Amniotic stem cell (primary cell): Measurements from ENCODE around the gene ADCY3.

ENCODE experiments used
- DNase-seq: peaks from one replicate; lab custom pipeline; 2025; lab: John Stamatoyannopoulos, UW

ADCY3 gene

DNA sequence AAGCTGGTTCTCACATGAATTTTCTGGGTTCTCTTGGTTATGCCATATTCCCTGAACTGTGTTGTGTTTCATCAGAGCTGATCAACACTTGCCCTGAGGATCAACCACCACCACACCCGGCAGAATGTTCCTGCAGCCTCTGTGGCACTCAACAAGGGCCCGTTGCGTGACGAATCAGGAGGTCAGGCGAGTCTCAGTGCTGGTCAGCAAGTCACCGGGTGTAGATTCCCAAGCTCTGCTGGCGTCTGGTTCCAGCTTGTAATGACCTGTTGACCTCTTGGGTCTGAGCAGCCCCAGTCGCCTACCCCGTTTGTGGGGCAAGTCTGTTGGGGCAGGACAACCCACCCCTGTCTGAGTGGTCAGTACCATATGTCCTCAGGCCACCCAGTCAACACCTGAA, 46.0 kb downstream of the ADCY3 start:
- no peak for DNase-seq

DNA sequence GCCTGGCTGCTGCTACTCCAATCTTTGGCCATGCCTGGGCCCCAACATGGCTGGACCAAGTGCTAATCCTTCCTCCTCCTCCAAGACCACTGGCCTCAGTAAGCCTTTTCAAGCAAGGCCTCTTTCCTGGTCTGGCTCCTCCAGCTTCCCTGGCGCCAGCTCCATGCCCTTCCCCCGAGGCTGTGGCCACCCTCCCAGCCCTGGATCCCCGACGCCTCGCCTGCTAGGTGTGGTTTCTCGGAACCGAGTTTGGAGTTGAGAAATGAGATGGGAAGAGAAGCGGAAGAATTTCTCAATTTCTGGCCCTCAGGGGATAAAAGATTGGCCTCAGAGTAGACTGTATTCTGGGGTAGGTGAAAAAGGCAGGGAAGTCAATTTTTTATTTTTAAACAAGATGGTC, 46.4 kb downstream of the ADCY3 start:
- no peak for DNase-seq

- no peak for DNase-seq
Measured at GRCh38 chr2:24872344-24873115, 47.5 kb downstream of the ADCY3 start.

GRCh38 chr2:24871852-24872333, 48.1 kb downstream of the ADCY3 start:
- no peak for DNase-seq

DNA sequence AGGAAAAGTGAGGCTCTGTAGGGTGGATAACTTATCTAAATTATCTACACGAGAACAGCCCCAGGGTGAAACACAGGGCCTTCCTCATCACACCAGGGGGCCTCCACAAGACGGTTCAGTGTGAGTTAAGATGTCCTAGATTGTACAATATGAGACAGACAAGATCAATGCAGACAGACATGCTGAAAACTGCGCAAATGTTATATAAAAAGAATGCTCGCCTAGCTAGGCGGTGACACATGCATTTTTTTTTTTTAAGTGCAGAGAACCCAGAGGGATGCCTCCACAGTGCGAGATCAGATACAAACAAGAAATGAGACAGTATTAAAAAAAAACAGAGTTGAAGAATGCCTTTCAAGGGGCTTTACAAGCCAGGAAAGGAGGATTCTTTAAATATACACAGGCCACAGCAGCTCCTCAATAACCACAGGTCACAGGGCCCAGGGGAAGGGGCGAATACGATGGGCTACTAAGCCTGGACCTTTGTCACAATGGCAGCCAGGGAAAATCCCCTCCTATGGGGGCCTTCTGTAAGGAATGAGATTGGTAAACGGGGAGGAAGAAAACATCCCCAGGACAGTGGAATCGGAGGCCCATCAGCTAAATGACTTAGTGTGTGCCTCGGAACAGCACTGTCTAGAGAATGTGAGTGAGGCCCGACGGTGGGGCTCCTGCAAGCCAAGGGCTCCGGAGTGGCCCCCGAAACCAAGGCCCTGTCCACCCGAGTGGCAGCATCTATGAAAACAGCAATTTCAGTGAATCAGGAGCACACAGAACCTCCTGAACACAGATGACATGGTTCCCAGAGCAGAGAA, 48.9 kb downstream of the ADCY3 start:
- DNase-seq = no peak

GRCh38 chr2:24870440-24870839, 49.6 kb downstream of the ADCY3 start:
- DNase-seq = no peak

GRCh38 chr2:24866946-24867345, 53.1 kb downstream of the ADCY3 start:
- no peak for DNase-seq

- no peak for DNase-seq
Measured at GRCh38 chr2:24863641-24864040, 56.4 kb downstream of the ADCY3 start.

DNA sequence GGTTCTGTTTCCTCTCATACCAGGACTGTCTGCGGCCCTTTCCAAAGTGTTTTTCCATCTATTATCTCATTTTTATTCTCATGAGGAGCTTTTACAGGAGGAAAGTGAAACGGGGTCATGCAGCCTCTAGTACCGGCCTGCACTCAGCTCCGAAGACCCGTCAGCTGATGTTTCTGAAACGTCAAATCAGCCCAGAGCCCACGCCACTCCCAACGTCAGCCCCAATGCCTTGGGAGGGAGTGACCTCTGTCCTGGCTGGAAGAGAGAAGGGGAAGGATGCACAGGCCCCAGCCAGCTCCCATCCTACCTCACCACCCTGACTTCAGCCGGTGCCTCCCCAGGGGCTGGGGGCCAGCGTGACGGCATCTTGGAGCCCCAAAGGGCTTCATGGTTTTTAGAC, 58.5 kb downstream of the ADCY3 start:
- no peak for DNase-seq

DNA sequence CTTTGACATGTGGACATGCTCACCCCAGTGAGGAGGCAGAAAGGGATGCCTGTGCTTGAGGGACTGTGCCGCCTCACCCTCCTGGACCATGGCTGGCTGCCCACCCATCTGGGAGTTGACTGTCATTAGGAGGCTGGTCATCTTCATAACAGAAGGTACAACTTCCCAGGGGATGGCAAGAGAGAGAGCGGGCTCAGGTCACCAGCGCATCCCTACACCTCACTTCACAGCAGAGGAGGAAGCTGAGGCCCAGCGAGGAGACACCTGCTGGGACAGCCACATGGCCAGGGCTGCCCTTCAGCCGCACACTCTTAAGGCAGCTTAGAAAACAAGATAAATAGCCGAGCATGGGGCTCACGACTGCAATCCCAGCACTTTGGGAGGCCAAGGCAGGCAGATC, 59.4 kb downstream of the ADCY3 start:
- DNase-seq = no peak

DNA sequence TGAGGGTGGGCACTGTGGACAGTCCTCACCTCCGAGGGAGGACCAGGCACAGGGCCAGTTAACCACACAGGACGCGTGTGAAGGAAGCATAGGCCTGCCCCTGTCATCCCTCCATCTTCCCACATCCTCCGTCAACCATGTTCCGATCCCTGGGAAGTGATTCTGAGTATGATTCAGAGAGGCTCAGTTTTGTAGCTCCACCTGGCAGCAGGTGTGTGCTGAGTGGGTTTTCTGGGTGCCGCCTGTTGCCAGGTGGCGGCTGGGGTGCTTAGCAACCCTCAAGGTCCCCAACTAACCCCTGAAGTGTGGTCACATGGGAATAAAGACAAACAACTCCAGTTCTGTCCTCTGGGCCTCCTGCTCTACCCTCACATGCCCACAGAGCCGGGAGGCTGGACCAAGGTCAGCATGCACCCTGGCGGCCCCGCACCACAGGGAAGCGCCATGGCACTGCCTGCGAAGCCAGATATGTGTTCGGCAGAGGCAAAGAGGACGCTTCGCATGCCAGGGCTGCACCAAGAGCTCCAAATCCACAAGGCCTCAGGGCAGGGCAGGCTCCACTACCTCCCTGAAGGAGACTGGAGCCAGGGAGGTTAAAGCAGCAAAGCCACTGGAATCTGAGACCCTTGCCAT, 60.0 kb downstream of the ADCY3 start:
- DNase-seq = no peak

DNA sequence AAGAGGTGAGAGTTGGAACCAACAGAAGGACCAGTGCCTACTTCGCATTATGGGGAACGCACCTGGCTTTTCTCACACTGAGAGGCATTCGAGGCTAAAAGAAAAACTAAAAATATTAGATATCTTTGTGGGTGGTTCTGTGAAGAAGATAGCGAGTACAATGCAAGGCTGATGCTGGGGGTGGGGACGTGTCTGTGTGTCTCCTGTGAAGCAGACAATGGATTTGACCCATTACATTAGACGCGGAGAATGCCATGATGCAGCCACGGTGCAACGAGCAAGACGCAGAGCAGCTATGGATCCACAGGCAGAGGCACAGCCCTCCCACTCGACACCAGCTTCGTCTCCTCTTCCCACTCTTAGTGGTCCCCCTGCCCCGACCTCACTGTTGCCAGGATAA, 61.0 kb downstream of the ADCY3 start:
- DNase-seq = no peak

DNA sequence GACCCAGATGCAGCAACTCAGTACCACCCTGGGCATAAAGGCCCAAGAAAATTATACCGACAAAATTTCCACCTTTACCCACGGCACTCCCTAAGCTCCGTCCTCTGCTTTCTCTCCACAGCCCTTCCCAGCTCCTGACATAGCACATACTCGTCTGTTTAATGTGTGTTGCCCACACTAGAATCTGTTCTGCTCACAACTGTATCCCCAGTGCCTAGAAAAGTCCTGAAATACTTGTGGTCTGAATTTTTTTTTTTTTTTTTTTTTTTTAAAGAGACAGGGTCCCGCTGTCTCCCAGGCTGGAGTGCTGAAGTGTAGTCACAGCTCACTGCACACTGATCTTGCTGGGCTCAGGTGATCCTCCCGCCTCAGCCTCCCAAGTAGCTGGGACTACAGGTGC, 62.3 kb downstream of the ADCY3 start:
- DNase-seq = no peak

DNA sequence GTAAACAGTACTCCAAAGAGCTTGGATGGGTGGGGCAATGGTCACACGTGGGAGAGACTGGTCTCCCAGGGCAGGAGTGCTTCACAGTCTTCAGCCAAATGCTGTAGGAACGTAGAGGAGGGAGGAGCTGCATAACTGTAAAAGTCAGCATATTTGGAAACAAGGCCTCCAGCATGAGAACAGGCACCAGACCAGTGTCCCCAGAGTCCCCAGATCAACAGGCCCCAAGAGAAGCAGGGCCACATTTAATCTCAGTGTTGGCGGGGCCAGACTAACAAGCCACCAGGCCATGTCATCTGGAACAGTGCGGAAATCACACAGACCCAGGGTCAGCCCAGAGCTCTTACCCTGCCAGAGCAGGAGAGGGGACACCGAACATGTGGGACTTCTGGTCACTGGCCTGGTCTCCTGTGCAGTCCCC, 63.2 kb downstream of the ADCY3 start:
- no peak for DNase-seq

DNA sequence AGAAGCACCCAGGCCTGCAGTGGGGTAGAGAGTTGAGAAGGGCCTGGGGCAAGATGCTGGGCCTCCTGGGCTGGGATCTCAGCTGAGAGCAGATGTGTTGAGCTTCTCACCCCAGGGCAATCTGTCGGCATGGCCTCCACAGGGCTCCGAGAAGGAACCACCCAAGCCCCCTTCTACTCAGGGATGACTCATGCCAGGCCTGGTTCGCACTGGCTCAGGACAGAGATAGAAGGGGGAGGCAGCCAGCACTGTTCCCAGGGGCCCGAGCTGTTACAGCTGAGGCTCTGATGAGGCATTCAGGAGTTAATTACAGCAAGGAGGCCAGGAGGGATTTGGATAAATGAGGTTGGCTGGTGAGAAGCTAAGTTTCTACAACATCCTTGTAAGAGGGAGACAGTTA, 64.3 kb downstream of the ADCY3 start:
- peak; percentile 9 for DNase-seq

DNA sequence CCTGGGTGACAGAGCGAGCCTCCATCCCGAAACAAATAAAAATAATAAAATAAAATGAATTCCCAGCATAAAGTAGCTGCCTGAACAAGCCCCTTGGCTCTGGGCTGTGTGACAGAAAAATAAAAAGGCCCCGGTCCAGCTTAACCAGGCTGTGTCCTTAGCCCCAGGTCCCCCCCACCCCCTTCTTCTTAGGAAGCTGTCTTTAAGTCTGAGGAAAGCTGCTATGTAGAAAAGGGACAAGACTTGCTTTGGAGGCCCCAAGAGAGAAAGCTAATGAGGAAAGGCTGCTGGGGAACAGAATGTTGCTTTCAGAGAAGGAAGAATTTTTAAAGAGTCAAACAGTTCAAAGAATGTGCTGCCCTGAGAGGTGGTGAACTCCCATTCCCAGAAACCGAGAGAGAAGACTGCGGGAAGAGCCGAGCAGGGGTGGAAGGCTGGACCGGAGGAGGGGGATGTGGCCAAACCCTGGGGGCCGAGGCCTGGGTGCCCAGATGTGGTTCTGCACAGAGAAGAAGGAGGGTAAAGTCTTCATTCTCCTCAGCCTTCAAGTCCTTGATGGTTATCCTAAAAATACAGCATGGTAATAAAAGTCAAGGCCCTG, 64.9 kb downstream of the ADCY3 start:
- no peak for DNase-seq

- no peak for DNase-seq
Measured at GRCh38 chr2:24853996-24854395, 66.0 kb downstream of the ADCY3 start.

- DNase-seq = no peak
Measured at GRCh38 chr2:24853046-24853445, 67.0 kb downstream of the ADCY3 start.

DNA sequence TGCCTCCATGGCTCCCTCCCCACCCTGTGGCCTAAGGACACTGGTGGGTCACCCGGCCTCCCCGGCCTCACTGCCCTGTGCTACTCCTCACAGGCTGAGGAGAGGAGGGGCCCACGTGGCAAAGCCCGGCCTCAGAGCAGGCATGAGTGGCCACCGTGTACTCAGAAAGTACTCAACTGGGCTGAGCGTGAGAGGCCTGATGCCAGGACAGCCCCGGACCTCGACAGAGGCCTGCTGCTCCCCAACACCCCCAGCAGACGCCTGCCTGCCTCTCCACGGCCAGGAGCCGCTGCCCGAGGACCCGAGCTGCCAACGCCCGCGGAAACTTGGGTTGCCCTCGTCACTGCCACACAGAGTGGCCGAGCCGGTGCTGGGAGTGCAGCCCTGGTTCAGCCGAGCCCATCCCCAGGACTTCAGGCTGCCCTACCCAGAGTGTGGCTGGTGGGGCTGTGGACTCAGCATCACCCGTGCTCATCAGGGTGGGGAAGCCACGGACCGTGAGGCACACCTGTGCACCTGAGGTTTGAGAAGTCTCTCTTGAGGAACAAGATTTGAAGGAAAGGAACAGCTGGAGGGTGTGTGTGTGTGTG, 67.5 kb downstream of the ADCY3 start:
- no peak for DNase-seq

DNA sequence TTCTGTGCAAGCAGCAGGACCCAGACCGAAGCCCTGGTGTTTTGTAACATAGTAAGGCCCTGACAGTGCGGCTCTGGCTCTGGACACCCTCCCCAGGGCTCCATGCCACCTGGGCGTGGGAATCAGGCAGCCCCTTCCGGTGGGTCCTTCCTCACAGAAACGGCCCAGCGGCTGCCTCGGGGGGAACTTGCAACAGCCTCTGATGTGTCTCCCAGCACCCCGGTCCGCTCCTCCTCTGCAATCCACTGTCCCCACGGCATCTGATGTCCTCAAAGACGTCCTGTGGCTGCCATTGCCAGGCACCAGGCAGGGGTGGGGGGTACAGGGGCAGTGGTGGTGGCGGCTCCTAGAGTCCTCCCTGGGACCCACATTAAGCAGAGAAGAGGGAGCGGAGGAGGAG, 68.0 kb downstream of the ADCY3 start:
- DNase-seq = no peak

- DNase-seq = no peak
Measured at GRCh38 chr2:24850944-24851343, 69.1 kb downstream of the ADCY3 start.

DNA sequence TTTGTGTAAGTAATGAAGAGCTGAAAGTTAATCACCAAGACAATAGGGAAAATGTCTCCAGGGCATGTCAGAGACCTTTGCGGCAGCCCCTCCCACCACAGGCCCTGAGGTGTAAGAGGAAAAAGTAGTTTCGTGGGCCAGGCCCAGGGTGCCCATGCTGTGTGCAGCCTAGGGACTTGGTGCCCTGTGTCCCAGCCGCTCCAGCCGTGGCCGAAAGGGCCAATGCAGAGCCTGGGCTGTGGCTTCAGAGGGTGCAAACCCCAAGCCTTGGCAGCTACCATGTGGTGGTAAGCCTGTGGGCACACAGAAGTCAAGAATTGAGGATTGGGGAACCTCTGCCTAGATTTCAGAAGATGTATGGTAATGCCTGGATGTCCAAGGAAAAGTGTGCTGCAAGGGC, 74.3 kb downstream of the ADCY3 start:
- DNase-seq = no peak
